HEK293 (cell line): ENCODE results near the gene DAZ3.
"Not testable (repeated sequence)": the region's sequence is repeated elsewhere in the genome, so short reads cannot be mapped to it uniquely, and the experiment has no call there.

ENCODE experiments used
- CTCF ChIA-PET: fragments of 350-600 bp; formaldehyde crosslinking; extraction: SDS; loops from one replicate; lab custom pipeline; 2021; ENCODE audit warnings: antibody characterized with exemption; lab: Yijun Ruan, JAX
- POLR2A ChIA-PET: fragments of 300-600 bp; formaldehyde crosslinking; extraction: SDS; loops from one replicate; lab custom pipeline; 2020; ENCODE audit warnings: antibody characterized with exemption, inconsistent platforms; lab: Yijun Ruan, JAX
- H3K27ac ChIP-seq: fragments of 200-500 bp; sonication (Bioruptor generic); 2 replicates; pipeline ENCODE4 v1.5.1; 2014; ENCODE audit warnings: low read depth, low read length, control low read depth, inconsistent platforms; ENCODE audit errors: extremely low read depth
- H3K36me3 ChIP-seq, 2 experiments: fragments of 200-500 bp in 1 of 2; sonication (Bioruptor generic) in 1 of 2; 1 replicate in 1 of 2; 2 replicates in 1 of 2; pipeline ENCODE4 v1.5.1; 2014 to 2017; ENCODE audit warnings: inconsistent platforms in 2 of 2, low read length in 2 of 2; ENCODE audit not compliant: control insufficient read depth in 2 of 2, insufficient read depth in 1 of 2
- H3K4me1 ChIP-seq: fragments of 200-500 bp; sonication (Bioruptor generic); 2 replicates; pipeline ENCODE4 v1.5.1; 2014; ENCODE audit warnings: mild to moderate bottlenecking, low read length, inconsistent platforms; ENCODE audit not compliant: control insufficient read depth, insufficient read depth
- H3K4me3 ChIP-seq: 2 replicates; pipeline ENCODE4 v1.5.1; 2011; ENCODE audit warnings: low read depth, mild to moderate bottlenecking, control low read depth, low read length, moderate library complexity
- H3K9me3 ChIP-seq: fragments of 200-500 bp; sonication (Bioruptor generic); 2 replicates; pipeline ENCODE4 v1.5.1; 2014; ENCODE audit warnings: low read depth, low read length, inconsistent platforms; ENCODE audit not compliant: control insufficient read depth, insufficient read depth

Gene DAZ3, protein sequence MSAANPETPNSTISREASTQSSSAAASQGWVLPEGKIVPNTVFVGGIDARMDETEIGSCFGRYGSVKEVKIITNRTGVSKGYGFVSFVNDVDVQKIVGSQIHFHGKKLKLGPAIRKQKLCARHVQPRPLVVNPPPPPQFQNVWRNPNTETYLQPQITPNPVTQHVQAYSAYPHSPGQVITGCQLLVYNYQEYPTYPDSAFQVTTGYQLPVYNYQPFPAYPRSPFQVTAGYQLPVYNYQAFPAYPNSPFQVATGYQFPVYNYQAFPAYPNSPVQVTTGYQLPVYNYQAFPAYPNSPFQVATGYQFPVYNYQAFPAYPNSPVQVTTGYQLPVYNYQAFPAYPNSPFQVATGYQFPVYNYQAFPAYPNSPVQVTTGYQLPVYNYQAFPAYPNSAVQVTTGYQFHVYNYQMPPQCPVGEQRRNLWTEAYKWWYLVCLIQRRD

DNA sequence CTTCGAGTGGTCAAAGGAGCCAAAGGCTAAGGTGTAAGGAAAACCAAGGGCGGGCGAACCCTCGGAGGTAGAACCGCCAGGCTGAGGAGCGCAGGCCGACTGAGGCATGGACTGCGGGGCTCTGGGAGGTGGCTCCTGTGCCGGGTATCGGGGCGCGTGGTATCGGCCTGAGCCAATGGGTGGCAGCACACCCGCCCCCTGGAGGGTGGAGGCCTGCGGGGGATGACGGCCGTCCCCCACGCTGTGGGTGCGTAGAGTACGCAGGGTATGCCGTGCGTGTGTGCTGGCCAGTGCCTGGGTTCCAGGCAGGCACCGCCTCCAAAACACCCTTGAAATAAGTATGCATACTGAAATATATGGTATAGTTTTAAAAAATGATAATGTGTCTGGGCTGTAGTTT is at the start of gene DAZ3:
TSS of gene DAZ3 (minus strand) at position 101 of the 400 bp plus-strand sequence. CDS start 208 bp downstream, outside the sequence.
- H3K4me1 ChIP-seq, POLR2A ChIA-PET, CTCF ChIA-PET, H3K36me3 ChIP-seq, H3K9me3 ChIP-seq, H3K27ac ChIP-seq, H3K4me3 ChIP-seq: not testable (repeated sequence)

DNA sequence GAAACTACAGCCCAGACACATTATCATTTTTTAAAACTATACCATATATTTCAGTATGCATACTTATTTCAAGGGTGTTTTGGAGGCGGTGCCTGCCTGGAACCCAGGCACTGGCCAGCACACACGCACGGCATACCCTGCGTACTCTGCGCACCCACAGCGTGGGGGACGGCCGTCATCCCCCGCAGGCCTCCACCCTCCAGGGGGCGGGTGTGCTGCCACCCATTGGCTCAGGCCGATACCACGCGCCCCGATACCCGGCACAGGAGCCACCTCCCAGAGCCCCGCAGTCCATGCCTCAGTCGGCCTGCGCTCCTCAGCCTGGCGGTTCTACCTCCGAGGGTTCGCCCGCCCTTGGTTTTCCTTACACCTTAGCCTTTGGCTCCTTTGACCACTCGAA is 20.4 kb upstream of the DAZ3 start, which contains the start of gene DAZ4:
TSS of gene DAZ4 (plus strand) at position 301 of the 400 bp plus-strand sequence. CDS start 208 bp downstream, outside the sequence.
- H3K27ac ChIP-seq, H3K4me1 ChIP-seq, H3K36me3 ChIP-seq, POLR2A ChIA-PET, CTCF ChIA-PET, H3K4me3 ChIP-seq, H3K9me3 ChIP-seq: not testable (repeated sequence)

DNA sequence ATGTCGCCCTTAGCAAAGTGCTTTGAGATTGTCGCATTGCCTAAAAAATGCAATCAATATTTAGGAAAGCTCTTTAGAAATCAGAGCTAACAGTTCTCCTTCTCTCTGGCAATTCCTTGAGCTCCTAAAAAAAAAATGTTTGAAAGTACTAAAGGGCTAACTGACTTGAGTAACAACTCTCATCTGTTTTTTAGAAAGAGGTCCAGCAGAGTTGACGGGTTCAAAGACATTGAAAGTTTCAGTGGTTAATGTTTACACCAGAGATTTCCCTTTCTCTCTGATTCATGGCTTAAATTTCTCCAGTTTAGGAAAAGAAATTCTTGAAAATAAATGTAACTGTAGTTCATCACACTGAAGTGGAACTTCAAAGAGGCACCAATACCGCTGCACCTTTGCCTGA is 11.9 kb upstream of the DAZ3 start:
- H3K9me3 ChIP-seq, H3K36me3 ChIP-seq, CTCF ChIA-PET, POLR2A ChIA-PET, H3K4me1 ChIP-seq, H3K27ac ChIP-seq, H3K4me3 ChIP-seq: not testable (repeated sequence)

DNA sequence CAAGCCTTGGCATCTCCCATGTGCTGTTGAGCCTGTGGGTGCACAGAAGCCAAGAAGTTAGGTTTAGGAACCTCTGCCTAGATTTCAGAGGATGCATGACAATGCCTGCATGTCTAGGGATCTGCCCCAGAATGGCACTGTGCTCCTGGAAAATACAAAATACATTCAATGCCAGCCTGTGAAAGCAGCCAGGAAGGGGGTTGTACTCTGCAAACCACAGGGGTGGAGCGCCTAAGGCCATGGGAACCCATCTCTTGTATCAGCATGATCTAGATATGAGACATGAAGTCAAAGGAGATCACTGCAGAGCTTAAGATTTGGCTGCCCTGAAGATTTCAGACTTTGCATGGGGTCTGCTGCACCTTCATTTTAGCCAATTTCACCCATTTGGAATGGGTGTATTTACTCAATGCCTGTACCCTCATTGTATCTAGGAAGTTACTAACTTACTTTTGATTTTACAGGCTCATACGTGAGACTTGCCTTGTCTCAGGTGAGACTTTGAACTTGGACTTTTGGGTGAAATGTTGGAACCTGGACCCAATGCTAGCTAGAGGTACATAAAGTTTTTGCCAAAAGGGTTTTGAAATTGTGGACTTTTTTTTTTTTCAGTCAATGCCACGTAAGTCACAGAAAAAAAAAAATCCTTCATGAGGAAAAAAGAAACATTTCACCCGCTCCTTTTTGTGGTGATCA is 11.1 kb upstream of the DAZ3 start:
- CTCF ChIA-PET, POLR2A ChIA-PET, H3K4me1 ChIP-seq: not testable (repeated sequence)

DNA sequence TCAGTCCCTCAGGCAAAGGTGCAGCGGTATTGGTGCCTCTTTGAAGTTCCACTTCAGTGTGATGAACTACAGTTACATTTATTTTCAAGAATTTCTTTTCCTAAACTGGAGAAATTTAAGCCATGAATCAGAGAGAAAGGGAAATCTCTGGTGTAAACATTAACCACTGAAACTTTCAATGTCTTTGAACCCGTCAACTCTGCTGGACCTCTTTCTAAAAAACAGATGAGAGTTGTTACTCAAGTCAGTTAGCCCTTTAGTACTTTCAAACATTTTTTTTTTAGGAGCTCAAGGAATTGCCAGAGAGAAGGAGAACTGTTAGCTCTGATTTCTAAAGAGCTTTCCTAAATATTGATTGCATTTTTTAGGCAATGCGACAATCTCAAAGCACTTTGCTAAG is 8.6 kb upstream of the DAZ3 start:
- CTCF ChIA-PET, H3K36me3 ChIP-seq, POLR2A ChIA-PET, H3K27ac ChIP-seq, H3K9me3 ChIP-seq, H3K4me3 ChIP-seq, H3K4me1 ChIP-seq: not testable (repeated sequence)

More for the DNA sequence above, 11.1 kb upstream of the DAZ3 start:
- not testable (repeated sequence) for H3K4me3 ChIP-seq, H3K36me3 ChIP-seq, H3K27ac ChIP-seq, H3K9me3 ChIP-seq
